Astrocyte (in vitro differentiated cells and primary cell): ENCODE data around the gene ARPC2.

Experiments
- EZH2 ChIP-seq: IDR thresholded peaks from 2 replicates; pipeline ENCODE4 v1.6.1; 2012; ENCODE audit warnings: mild to moderate bottlenecking, low read length, inconsistent platforms; ENCODE audit not compliant: insufficient read depth
- TF ChIP-seq, protein P1 (sequence below): IDR thresholded peaks from 2 replicates; pipeline ENCODE4 v1.5.1; 2011; ENCODE audit warnings: low read depth, mild to moderate bottlenecking, inconsistent platforms, low read length, moderate library complexity; ENCODE audit not compliant: insufficient read depth

DNA sequence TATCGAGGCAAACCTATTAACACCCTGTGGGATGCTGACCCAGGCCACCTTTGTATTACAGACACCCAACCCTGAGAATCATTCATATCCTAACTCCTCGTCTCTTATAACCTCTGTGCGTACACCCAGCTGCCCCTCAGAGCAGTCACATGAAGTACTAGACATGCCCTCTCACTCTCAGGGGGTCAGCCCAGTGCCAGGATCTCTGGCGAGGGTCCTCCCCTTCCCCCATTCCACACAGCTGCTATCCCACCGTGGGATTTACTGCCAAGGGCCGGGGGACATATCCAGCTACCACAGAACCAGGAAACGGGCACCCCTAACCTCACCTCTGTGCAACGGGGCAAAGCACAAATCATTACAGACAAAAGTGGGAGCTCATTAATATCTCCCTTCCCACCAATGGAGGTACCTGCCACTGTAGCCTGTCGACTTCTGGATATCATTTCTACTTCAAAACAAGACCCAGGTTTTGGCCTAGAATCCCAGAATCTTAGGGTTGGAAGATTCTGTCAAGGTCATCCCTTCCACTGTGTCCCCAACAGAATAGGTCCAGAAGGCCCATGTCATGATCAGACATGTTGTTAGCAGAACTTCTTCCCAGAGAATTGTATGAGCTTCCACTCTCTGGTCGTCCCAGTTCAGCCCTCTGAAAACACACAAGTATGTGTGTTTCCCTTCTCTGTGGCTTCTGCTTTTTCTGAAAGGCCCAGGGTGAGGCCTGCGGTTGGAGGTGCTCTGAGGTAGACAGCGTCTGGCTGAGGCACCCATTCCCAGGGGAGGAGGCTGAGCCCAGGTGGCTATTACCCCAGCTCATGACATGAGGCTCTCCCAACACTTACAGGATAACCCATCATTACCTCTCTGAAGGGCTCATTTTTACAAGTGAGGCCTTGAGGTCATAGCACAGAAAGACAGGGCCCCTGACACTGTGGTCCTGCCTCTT, 73.6 kb downstream of the ARPC2 start:
- TF ChIP-seq, protein P1, sequence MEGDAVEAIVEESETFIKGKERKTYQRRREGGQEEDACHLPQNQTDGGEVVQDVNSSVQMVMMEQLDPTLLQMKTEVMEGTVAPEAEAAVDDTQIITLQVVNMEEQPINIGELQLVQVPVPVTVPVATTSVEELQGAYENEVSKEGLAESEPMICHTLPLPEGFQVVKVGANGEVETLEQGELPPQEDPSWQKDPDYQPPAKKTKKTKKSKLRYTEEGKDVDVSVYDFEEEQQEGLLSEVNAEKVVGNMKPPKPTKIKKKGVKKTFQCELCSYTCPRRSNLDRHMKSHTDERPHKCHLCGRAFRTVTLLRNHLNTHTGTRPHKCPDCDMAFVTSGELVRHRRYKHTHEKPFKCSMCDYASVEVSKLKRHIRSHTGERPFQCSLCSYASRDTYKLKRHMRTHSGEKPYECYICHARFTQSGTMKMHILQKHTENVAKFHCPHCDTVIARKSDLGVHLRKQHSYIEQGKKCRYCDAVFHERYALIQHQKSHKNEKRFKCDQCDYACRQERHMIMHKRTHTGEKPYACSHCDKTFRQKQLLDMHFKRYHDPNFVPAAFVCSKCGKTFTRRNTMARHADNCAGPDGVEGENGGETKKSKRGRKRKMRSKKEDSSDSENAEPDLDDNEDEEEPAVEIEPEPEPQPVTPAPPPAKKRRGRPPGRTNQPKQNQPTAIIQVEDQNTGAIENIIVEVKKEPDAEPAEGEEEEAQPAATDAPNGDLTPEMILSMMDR: no peak
- TF ChIP-seq EZH2: no peak
